HG02759 (cell line): ENCODE data around the gene GIMAP2.
"Not testable (repeated sequence)": the region's sequence is repeated elsewhere in the genome, so short reads cannot be mapped to it uniquely, and the experiment has no call there.

Source experiments
- ATAC-seq: cut with Tn5 transposase; IDR thresholded peaks from one replicate; pipeline ENCODE4 v1.9.1; 2021; ENCODE audit warnings: mild to moderate bottlenecking, moderate library complexity; ENCODE audit not compliant: unreplicated experiment

The GIMAP2 gene

GRCh38 chr7:150676276-150676675, 9.2 kb upstream of the GIMAP2 start:
- ATAC-seq = not testable (repeated sequence)

- not testable (repeated sequence) for ATAC-seq
Measured at GRCh38 chr7:150676854-150677253, 8.7 kb upstream of the GIMAP2 start.

- not testable (repeated sequence) for ATAC-seq
Measured at GRCh38 chr7:150678601-150679000, 6.9 kb upstream of the GIMAP2 start.

- not testable (repeated sequence) for ATAC-seq
Measured at GRCh38 chr7:150680364-150680763, 5.1 kb upstream of the GIMAP2 start.

- peak; percentile 44 for ATAC-seq
Measured at GRCh38 chr7:150686030-150686631, 625 bp downstream of the GIMAP2 start.

GRCh38 chr7:150688630-150689029, 3.1 kb downstream of the GIMAP2 start:
- no peak for ATAC-seq

GRCh38 chr7:150695654-150696053, 10.1 kb downstream of the GIMAP2 start:
- ATAC-seq = no peak

- ATAC-seq = no peak
Measured at GRCh38 chr7:150703209-150703608, 17.7 kb downstream of the GIMAP2 start.

- ATAC-seq = no peak
Measured at GRCh38 chr7:150715293-150715692, 29.8 kb downstream of the GIMAP2 start.

GRCh38 chr7:150715738-150716137, 30.2 kb downstream of the GIMAP2 start:
- no peak for ATAC-seq

GRCh38 chr7:150716368-150716767, 30.9 kb downstream of the GIMAP2 start, which contains the start of gene GIMAP1:
Gene GIMAP1 (plus strand): TSS chr7:150716613. CDS start chr7:150719048, 2,435 bp downstream.
- no peak for ATAC-seq

- ATAC-seq = no peak
Measured at GRCh38 chr7:150716939-150717338, 31.4 kb downstream of the GIMAP2 start.

GRCh38 chr7:150717814-150718420, 32.4 kb downstream of the GIMAP2 start:
- ATAC-seq = no peak

- no peak for ATAC-seq
Measured at GRCh38 chr7:150719436-150719835, 33.9 kb downstream of the GIMAP2 start.

- no peak for ATAC-seq
Measured at GRCh38 chr7:150719960-150720891, 34.7 kb downstream of the GIMAP2 start.

GRCh38 chr7:150721970-150722373, 36.5 kb downstream of the GIMAP2 start:
- no peak for ATAC-seq

GRCh38 chr7:150722431-150722931, 37.0 kb downstream of the GIMAP2 start:
- no peak for ATAC-seq

- ATAC-seq = no peak
Measured at GRCh38 chr7:150723467-150723866, 38.0 kb downstream of the GIMAP2 start.

GRCh38 chr7:150727381-150727780, 41.9 kb downstream of the GIMAP2 start:
- ATAC-seq = no peak

- no peak for ATAC-seq
Measured at GRCh38 chr7:150728011-150728410, 42.5 kb downstream of the GIMAP2 start.

- no peak for ATAC-seq
Measured at GRCh38 chr7:150728609-150729008, 43.1 kb downstream of the GIMAP2 start.
